Osteocyte (in vitro differentiated cells): ENCODE measurements around the gene ASB16. TPM values are rescaled to one million over a fixed set of nuclear protein-coding genes. Genes with fewer than 3 reads are reported as not detected.
A peak's percentile ranks its signal among the peaks of the same experiment; 100 is the strongest.

Experiments used
- DNase-seq: peaks from one replicate; pipeline ENCODE4 v3.0.0; 2021; ENCODE audit warnings: mixed read lengths; ENCODE audit not compliant: unreplicated experiment; ENCODE audit errors: extremely low spot score
- H3K27ac Mint-ChIP-seq: one replicate; pipeline ENCODE4 v1.8.0; 2021; ENCODE audit warnings: mild to moderate bottlenecking, mixed read lengths; ENCODE audit not compliant: unreplicated experiment
- H3K27me3 Mint-ChIP-seq: one replicate; pipeline ENCODE4 v1.8.0; 2021; ENCODE audit warnings: mixed read lengths; ENCODE audit not compliant: unreplicated experiment
- H3K36me3 Mint-ChIP-seq: one replicate; pipeline ENCODE4 v1.8.0; 2021; ENCODE audit warnings: mixed read lengths; ENCODE audit not compliant: unreplicated experiment
- H3K4me1 Mint-ChIP-seq: one replicate; pipeline ENCODE4 v1.8.0; 2021; ENCODE audit warnings: mixed read lengths; ENCODE audit not compliant: unreplicated experiment
- H3K4me3 Mint-ChIP-seq: one replicate; pipeline ENCODE4 v1.8.0; 2021; ENCODE audit warnings: mild to moderate bottlenecking, moderate library complexity, mixed read lengths; ENCODE audit not compliant: unreplicated experiment
- H3K9me3 Mint-ChIP-seq: one replicate; pipeline ENCODE4 v1.8.0; 2021; ENCODE audit warnings: mixed read lengths; ENCODE audit not compliant: unreplicated experiment
- microRNA-seq: library from miRNA; unstranded; fragments of <30 nt; microRNA quantifications from one replicate; pipeline ENCODE4 v1.1.0, GENCODE V29; 2020; ENCODE audit not compliant: unreplicated experiment
- total RNA-seq: library from RNA; stranded (reverse); gene quantifications from 2 replicates; pipeline ENCODE4 v1.2.1, GENCODE V29; 2021
- TF ChIP-seq, protein P1 (sequence below): fragments of 200-600 bp; sonication (generic); IDR thresholded peaks from 2 replicates; pipeline ENCODE4 v1.5.0; 2021; ENCODE audit warnings: antibody characterized with exemption, mild to moderate bottlenecking, moderate library complexity

The ASB16 gene
- total RNA-seq, 1 donor from 2014 or later = not detected

DNA sequence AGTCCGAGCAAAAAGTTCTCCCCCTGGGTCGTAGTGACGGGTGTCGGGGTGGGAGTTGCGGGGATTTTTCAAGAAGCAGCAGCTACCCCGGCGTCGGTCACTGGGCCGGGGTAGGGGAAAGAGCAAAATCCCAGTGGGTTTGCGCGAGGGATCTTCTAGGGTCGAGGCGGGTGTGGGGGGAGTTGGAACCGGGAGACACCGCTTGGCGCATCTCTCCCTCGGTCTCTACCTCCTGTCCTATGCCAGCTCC lies 51.3 kb downstream of the ASB16 start:
- Mint-ChIP-seq H3K27ac (peak overlapping the region; percentile 97), H3K27me3 (no peaks in the 10 kb centered on the region), H3K36me3 (no peaks in the 10 kb centered on the region), H3K4me3 (peak overlapping the region; percentile 88), H3K9me3 (no peaks in the 10 kb centered on the region), H3K4me1 (peaks cover 28% of the 10 kb centered on the region)
- no peak for DNase-seq
- TF ChIP-seq, protein P1, sequence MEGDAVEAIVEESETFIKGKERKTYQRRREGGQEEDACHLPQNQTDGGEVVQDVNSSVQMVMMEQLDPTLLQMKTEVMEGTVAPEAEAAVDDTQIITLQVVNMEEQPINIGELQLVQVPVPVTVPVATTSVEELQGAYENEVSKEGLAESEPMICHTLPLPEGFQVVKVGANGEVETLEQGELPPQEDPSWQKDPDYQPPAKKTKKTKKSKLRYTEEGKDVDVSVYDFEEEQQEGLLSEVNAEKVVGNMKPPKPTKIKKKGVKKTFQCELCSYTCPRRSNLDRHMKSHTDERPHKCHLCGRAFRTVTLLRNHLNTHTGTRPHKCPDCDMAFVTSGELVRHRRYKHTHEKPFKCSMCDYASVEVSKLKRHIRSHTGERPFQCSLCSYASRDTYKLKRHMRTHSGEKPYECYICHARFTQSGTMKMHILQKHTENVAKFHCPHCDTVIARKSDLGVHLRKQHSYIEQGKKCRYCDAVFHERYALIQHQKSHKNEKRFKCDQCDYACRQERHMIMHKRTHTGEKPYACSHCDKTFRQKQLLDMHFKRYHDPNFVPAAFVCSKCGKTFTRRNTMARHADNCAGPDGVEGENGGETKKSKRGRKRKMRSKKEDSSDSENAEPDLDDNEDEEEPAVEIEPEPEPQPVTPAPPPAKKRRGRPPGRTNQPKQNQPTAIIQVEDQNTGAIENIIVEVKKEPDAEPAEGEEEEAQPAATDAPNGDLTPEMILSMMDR = no peak

DNA sequence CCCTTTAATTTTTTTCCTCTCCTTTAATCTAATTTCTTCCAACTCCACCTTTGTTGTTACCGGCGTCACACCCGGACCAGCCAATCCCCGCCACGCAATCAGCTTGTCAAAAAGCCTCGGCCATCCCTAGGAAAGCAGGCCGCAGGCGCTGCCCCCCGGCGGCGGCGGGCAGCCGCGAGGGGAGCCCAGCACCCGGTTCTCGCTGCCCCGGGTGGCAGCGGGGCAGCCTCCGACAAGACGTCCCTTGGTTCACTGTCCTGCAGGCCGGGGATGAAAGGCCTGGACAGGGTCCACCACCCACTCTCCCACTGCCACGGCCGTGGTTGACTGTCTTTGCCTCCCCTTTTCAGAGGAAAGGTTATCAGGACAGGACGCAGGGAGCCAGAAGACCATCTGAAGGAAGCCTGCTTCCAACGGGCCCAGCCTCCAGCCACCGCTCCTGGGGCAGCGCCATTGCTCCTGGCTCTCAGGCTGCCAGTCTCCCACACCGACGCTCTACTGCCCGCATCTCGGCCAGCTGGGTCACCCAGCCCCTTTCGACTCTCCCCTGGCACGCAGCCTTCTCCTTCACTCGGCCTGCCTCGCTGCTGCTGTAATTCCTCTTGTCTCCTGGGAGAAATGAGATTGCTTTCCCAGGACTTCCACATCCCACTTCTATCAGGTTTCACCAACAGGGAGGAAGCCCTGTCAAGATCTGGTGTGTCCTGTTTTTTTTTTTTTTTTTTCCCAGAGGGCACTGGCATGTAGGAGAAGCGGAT lies 51.8 kb downstream of the ASB16 start:
- peak; percentile 91 for DNase-seq
- Mint-ChIP-seq H3K4me1 (peaks cover 24% of the 10 kb centered on the region), H3K9me3 (no peaks in the 10 kb centered on the region), H3K27ac (peak overlapping the region; percentile 97), H3K36me3 (no peaks in the 10 kb centered on the region), H3K27me3 (no peaks in the 10 kb centered on the region), H3K4me3 (peak overlapping the region; percentile 88)
- TF ChIP-seq, protein P1 = no peak

DNA sequence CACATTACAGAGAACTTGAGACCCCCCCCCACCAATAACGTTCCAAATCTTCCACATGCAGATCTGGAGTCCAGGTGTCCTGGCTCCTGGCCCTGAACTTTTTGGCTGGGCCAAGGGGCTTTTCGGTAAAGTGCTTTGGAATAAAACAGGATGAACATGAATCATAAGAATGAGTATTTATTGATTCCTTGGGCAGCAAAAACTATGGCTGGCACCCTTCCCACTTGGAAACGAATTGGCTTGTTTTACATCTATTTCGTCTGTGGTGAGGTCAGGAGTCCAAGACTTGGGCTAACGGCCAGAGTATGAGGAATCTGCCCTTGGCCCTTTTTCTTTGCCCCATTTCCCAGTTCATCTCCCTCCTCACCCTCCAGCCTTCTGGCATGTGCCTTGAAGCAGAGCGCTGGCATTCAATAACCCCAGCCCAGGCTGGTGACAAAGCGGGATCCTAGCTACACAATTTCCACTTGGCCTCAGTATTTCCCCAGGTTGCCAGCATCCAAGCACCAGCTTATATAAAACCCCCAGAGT lies 53.1 kb downstream of the ASB16 start:
- TF ChIP-seq, protein P1 = no peak
- Mint-ChIP-seq H3K4me3 (no peak overlapping the region), H3K36me3 (no peaks in the 10 kb centered on the region), H3K4me1 (peaks cover 16% of the 10 kb centered on the region), H3K27ac (no peak overlapping the region), H3K9me3 (no peaks in the 10 kb centered on the region), H3K27me3 (no peaks in the 10 kb centered on the region)
- DNase-seq = no peak

Small RNA genes lying within 50 kb of the gene (microRNA-seq; reads per million reads assigned to microRNA genes)
- not detected for gene MIR6782

Other genes with a start within 250 kb of the ASB16 start
- not detected in 2 replicates for gene PPY, start 228.2 kb upstream of the ASB16 start, total RNA-seq
- gene PYY, start 216.8 kb upstream of the ASB16 start, total RNA-seq = not detected in 2 replicates
- 0.29 and 0.78 TPM in 2 replicates for gene NAGS, start 166.1 kb upstream of the ASB16 start, total RNA-seq
- 21.7 and 23.6 TPM in 2 replicates for gene TMEM101, start 155.7 kb upstream of the ASB16 start, total RNA-seq
- 49.3 and 49.5 TPM in 2 replicates for gene LSM12, start 104.0 kb upstream of the ASB16 start, total RNA-seq
- gene G6PC3, start 100.0 kb upstream of the ASB16 start, total RNA-seq = 60.3 TPM in 2 replicates
- 42.0 and 44.4 TPM in 2 replicates for gene HDAC5, start 47.1 kb upstream of the ASB16 start, total RNA-seq
- 2.2 and 2.3 TPM in 2 replicates for gene HROB, start 28.8 kb upstream of the ASB16 start, total RNA-seq
- gene TMUB2, start 16.3 kb downstream of the ASB16 start, total RNA-seq = 39.3 and 41.3 TPM in 2 replicates
- gene ATXN7L3, start 29.2 kb downstream of the ASB16 start, total RNA-seq = 86.2 and 89.0 TPM in 2 replicates
- 96.9 and 99.0 TPM in 2 replicates for gene UBTF, start 49.0 kb downstream of the ASB16 start, total RNA-seq
- gene SLC4A1, start 97.4 kb downstream of the ASB16 start, total RNA-seq = not detected in 2 replicates
- gene RUNDC3A, start 137.9 kb downstream of the ASB16 start, total RNA-seq = 0.38 and 0.60 TPM in 2 replicates
- gene SLC25A39, start 154.1 kb downstream of the ASB16 start, total RNA-seq = 109 and 122 TPM in 2 replicates
- 574 and 620 TPM in 2 replicates for gene GRN, start 174.6 kb downstream of the ASB16 start, total RNA-seq
- gene FAM171A2, start 193.1 kb downstream of the ASB16 start, total RNA-seq = 26.1 and 26.9 TPM in 2 replicates
- gene ITGA2B, start 218.9 kb downstream of the ASB16 start, total RNA-seq = 0.81 and 0.86 TPM in 2 replicates